HEK293 (cell line): ENCODE results near the gene TBRG1.

ENCODE experiments used
- CTCF ChIA-PET: fragments of 350-600 bp; formaldehyde crosslinking; extraction: SDS; loops from one replicate; lab custom pipeline; 2021; ENCODE audit warnings: antibody characterized with exemption; lab: Yijun Ruan, JAX
- POLR2A ChIA-PET: fragments of 300-600 bp; formaldehyde crosslinking; extraction: SDS; loops from one replicate; lab custom pipeline; 2020; ENCODE audit warnings: antibody characterized with exemption, inconsistent platforms; lab: Yijun Ruan, JAX
- H3K27ac ChIP-seq: fragments of 200-500 bp; sonication (Bioruptor generic); 2 replicates; pipeline ENCODE4 v1.5.1; 2014; ENCODE audit warnings: low read depth, low read length, control low read depth, inconsistent platforms; ENCODE audit errors: extremely low read depth
- H3K36me3 ChIP-seq, 2 experiments: fragments of 200-500 bp in 1 of 2; sonication (Bioruptor generic) in 1 of 2; 1 replicate in 1 of 2; 2 replicates in 1 of 2; pipeline ENCODE4 v1.5.1; 2014 to 2017; ENCODE audit warnings: inconsistent platforms in 2 of 2, low read length in 2 of 2; ENCODE audit not compliant: control insufficient read depth in 2 of 2, insufficient read depth in 1 of 2
- H3K4me1 ChIP-seq: fragments of 200-500 bp; sonication (Bioruptor generic); 2 replicates; pipeline ENCODE4 v1.5.1; 2014; ENCODE audit warnings: mild to moderate bottlenecking, low read length, inconsistent platforms; ENCODE audit not compliant: control insufficient read depth, insufficient read depth
- H3K4me3 ChIP-seq: 2 replicates; pipeline ENCODE4 v1.5.1; 2011; ENCODE audit warnings: low read depth, mild to moderate bottlenecking, control low read depth, low read length, moderate library complexity
- H3K9me3 ChIP-seq: fragments of 200-500 bp; sonication (Bioruptor generic); 2 replicates; pipeline ENCODE4 v1.5.1; 2014; ENCODE audit warnings: low read depth, low read length, inconsistent platforms; ENCODE audit not compliant: control insufficient read depth, insufficient read depth
- AEBP2 ChIP-seq: fragments of 450-650 bp; formaldehyde crosslinking; IDR thresholded peaks from 2 replicates; pipeline ENCODE4 v1.5.1; 2016; ENCODE audit warnings: missing biosample characterization, missing genetic modification characterization, borderline replicate concordance
- KLF10 ChIP-seq: fragments of 450-650 bp; IDR thresholded peaks from 2 replicates; pipeline ENCODE4 v1.5.1; 2018; ENCODE audit warnings: missing biosample characterization, mild to moderate bottlenecking, missing genetic modification characterization
- KLF9 ChIP-seq: fragments of 450-650 bp; formaldehyde crosslinking; IDR thresholded peaks from 2 replicates; pipeline ENCODE4 v1.5.1; 2016; ENCODE audit warnings: missing biosample characterization, missing genetic modification characterization, low read depth
- MYNN ChIP-seq: fragments of 450-650 bp; formaldehyde crosslinking; IDR thresholded peaks from 2 replicates; pipeline ENCODE4 v1.5.1; 2016; ENCODE audit warnings: missing biosample characterization, missing genetic modification characterization, borderline replicate concordance
- PATZ1 ChIP-seq: fragments of 450-650 bp; formaldehyde crosslinking; IDR thresholded peaks from 2 replicates; pipeline ENCODE4 v1.5.1; 2016; ENCODE audit warnings: missing biosample characterization, missing genetic modification characterization
- SP7 ChIP-seq: fragments of 450-650 bp; formaldehyde crosslinking; IDR thresholded peaks from 2 replicates; pipeline ENCODE4 v1.5.1; 2016; ENCODE audit warnings: missing biosample characterization, missing genetic modification characterization
- TCF7L2 ChIP-seq: IDR thresholded peaks from 2 replicates; pipeline ENCODE4 v1.6.1; 2011; ENCODE audit warnings: low read depth, mild to moderate bottlenecking, inconsistent platforms, low read length, moderate library complexity, borderline replicate concordance
- TRIM28 ChIP-seq: IDR thresholded peaks from 2 replicates; pipeline ENCODE4 v1.6.1; 2011; ENCODE audit warnings: low read length, control low read depth, borderline replicate concordance
- YY1 ChIP-seq: fragments of 450-650 bp; formaldehyde crosslinking; IDR thresholded peaks from 2 replicates; pipeline ENCODE4 v1.5.1; 2018; ENCODE audit warnings: missing biosample characterization, missing genetic modification characterization
- ZBTB17 ChIP-seq: fragments of 450-650 bp; formaldehyde crosslinking; IDR thresholded peaks from 2 replicates; pipeline ENCODE4 v1.5.1; 2016; ENCODE audit warnings: missing biosample characterization, missing genetic modification characterization
- ZBTB49 ChIP-seq: fragments of 450-650 bp; formaldehyde crosslinking; IDR thresholded peaks from 2 replicates; pipeline ENCODE4 v1.5.1; 2016; ENCODE audit warnings: missing biosample characterization, missing genetic modification characterization, low read depth
- ZFP3 ChIP-seq: fragments of 450-650 bp; formaldehyde crosslinking; IDR thresholded peaks from 2 replicates; pipeline ENCODE4 v1.5.1; 2016; ENCODE audit warnings: low read depth, missing biosample characterization, missing genetic modification characterization
- ZFP41 ChIP-seq: fragments of 450-650 bp; formaldehyde crosslinking; IDR thresholded peaks from 2 replicates; pipeline ENCODE4 v1.5.1; 2016; ENCODE audit warnings: missing biosample characterization, missing genetic modification characterization, borderline replicate concordance
- ZNF169 ChIP-seq: fragments of 450-650 bp; formaldehyde crosslinking; IDR thresholded peaks from 2 replicates; pipeline ENCODE4 v1.5.1; 2016; ENCODE audit warnings: missing biosample characterization, missing genetic modification characterization
- ZNF354C ChIP-seq: fragments of 450-650 bp; formaldehyde crosslinking; IDR thresholded peaks from 2 replicates; pipeline ENCODE4 v1.5.1; 2016; ENCODE audit warnings: missing biosample characterization, missing genetic modification characterization, low read depth, borderline replicate concordance
- ZNF37A ChIP-seq: fragments of 450-650 bp; IDR thresholded peaks from 2 replicates; pipeline ENCODE4 v1.5.1; 2018; ENCODE audit warnings: missing biosample characterization, missing genetic modification characterization
- ZNF449 ChIP-seq: fragments of 450-650 bp; formaldehyde crosslinking; IDR thresholded peaks from 2 replicates; pipeline ENCODE4 v1.5.1; 2017; ENCODE audit warnings: missing biosample characterization, mild to moderate bottlenecking, missing genetic modification characterization, moderate library complexity
- ZNF501 ChIP-seq: fragments of 450-650 bp; formaldehyde crosslinking; IDR thresholded peaks from 2 replicates; pipeline ENCODE4 v1.5.1; 2016; ENCODE audit warnings: missing biosample characterization, missing genetic modification characterization
- ZNF596 ChIP-seq: fragments of 450-650 bp; IDR thresholded peaks from 2 replicates; pipeline ENCODE4 v1.5.0; 2018; ENCODE audit warnings: missing biosample characterization, mild to moderate bottlenecking, missing genetic modification characterization, moderate library complexity
- ZNF621 ChIP-seq: fragments of 450-650 bp; formaldehyde crosslinking; IDR thresholded peaks from 2 replicates; pipeline ENCODE4 v1.5.1; 2017; ENCODE audit warnings: missing biosample characterization, missing genetic modification characterization
- ZNF629 ChIP-seq: fragments of 450-650 bp; formaldehyde crosslinking; IDR thresholded peaks from 2 replicates; pipeline ENCODE4 v1.5.1; 2017; ENCODE audit warnings: missing biosample characterization, missing genetic modification characterization
- ZNF670 ChIP-seq: fragments of 450-650 bp; formaldehyde crosslinking; IDR thresholded peaks from 2 replicates; pipeline ENCODE4 v1.5.1; 2016; ENCODE audit warnings: missing biosample characterization, missing genetic modification characterization, low read depth
- ZNF768 ChIP-seq: fragments of 450-650 bp; formaldehyde crosslinking; IDR thresholded peaks from 2 replicates; pipeline ENCODE4 v1.5.1; 2018; ENCODE audit warnings: missing biosample characterization, mild to moderate bottlenecking, missing genetic modification characterization
- ZNF837 ChIP-seq: fragments of 450-650 bp; formaldehyde crosslinking; IDR thresholded peaks from 2 replicates; pipeline ENCODE4 v1.5.1; 2016; ENCODE audit warnings: missing biosample characterization, missing genetic modification characterization

Gene TBRG1

GRCh38 chr11:124591430-124591829 is 31.2 kb upstream of the TBRG1 start:
- no peaks in the 10 kb centered on the region for H3K4me1 ChIP-seq
- TF ChIP-seq ZNF670 (tag by site-specific recombination), result no peak
- no peak for TF ChIP-seq ZNF621 (tag by site-specific recombination)
- no peak for TF ChIP-seq ZNF354C (tag by site-specific recombination)
- TF ChIP-seq ZFP3, result no peak
- TF ChIP-seq, all 188 proteins: peak for 0
- CTCF ChIA-PET, result no interaction called here
- Histone ChIP-seq H3K27ac (no peak overlapping the region), H3K36me3 (no peaks in the 10 kb centered on the region), H3K9me3 (no peaks in the 10 kb centered on the region), H3K4me3 (no peak overlapping the region)
- POLR2A ChIA-PET, result no interaction called here

- Histone ChIP-seq H3K27ac (no peak overlapping the region), H3K36me3 (no peaks in the 10 kb centered on the region), H3K4me1 (no peaks in the 10 kb centered on the region), H3K9me3 (no peaks in the 10 kb centered on the region), H3K4me3 (no peak overlapping the region)
- TF ChIP-seq ZNF449 (no peak), ZBTB49 (no peak), TRIM28 (no peak)
- ChIA-PET CTCF (interaction anchor here (0.6 to 2.0 kb wide), 4 partner anchors 178 to 952 kb away, joined by 3 to 9 read pairs (median 5); no protein-coding TSS in a partner anchor), POLR2A (no interaction called here)
Observed at GRCh38 chr11:124592627-124593026, 30.0 kb upstream of the TBRG1 start.

- CTCF ChIA-PET, result interaction anchor here (1.6 kb wide), 1 partner anchor 180 kb away, joined by 4 read pairs; no protein-coding TSS in a partner anchor
- TF ChIP-seq ZNF37A (tag by site-specific recombination) (no peak), PATZ1 (tag by site-specific recombination) (no peak), KLF10 (no peak), MYNN (tag by site-specific recombination) (no peak), ZNF596 (no peak), ZNF501 (tag by site-specific recombination) (no peak), KLF9 (tag by site-specific recombination) (no peak), ZFP41 (tag by site-specific recombination) (no peak), ZNF768 (tag by site-specific recombination) (no peak), YY1 (tag by site-specific recombination) (no peak), ZNF629 (tag by site-specific recombination) (no peak), TCF7L2 (no peak), ZNF837 (tag by site-specific recombination) (no peak), AEBP2 (no peak), SP7 (tag by site-specific recombination) (no peak), ZNF169 (tag by site-specific recombination) (no peak), ZBTB17 (tag by site-specific recombination) (no peak)
Observed at GRCh38 chr11:124595302-124595701, 27.4 kb upstream of the TBRG1 start.

More at GRCh38 chr11:124595302-124595701, 27.4 kb upstream of the TBRG1 start:
- Histone ChIP-seq H3K4me3 (no peak overlapping the region), H3K27ac (no peak overlapping the region), H3K4me1 (no peaks in the 10 kb centered on the region), H3K36me3 (no peaks in the 10 kb centered on the region), H3K9me3 (no peaks in the 10 kb centered on the region)
- POLR2A ChIA-PET, result no interaction called here
